SK-N-SH (cell line): ENCODE measurements around the gene LSM14A. TPM values are rescaled to one million over a fixed set of nuclear protein-coding genes. Genes with fewer than 3 reads are reported as not detected.

Experiments
- CTCF ChIA-PET: fragments of 300-600, 350-600 bp; formaldehyde crosslinking; extraction: SDS; loops from one replicate; lab custom pipeline; 2021; lab: Yijun Ruan, JAX
- POLR2A ChIA-PET: fragments of 350-600 bp; sonication (Branson Sonifier 250); formaldehyde crosslinking; extraction: SDS; loops from one replicate; lab custom pipeline; 2020; ENCODE audit warnings: antibody characterized with exemption, inconsistent platforms; lab: Yijun Ruan, JAX
- DNase-seq: peaks from one replicate; pipeline ENCODE4 v3.0.0; 2012
- H2AFZ ChIP-seq: fragments of 200-600 bp; sonication (generic); 2 replicates; pipeline ENCODE4 v1.8.1; 2016; ENCODE audit warnings: antibody characterized with exemption, mild to moderate bottlenecking, low read depth
- H3F3A ChIP-seq: fragments of 200-600 bp; sonication (generic); replicated peaks from 2 replicates; pipeline ENCODE3; 2016; ENCODE audit warnings: antibody characterized with exemption, mild to moderate bottlenecking; ENCODE audit not compliant: insufficient read depth
- H3K27ac ChIP-seq, 2 experiments: fragments of 200-500 bp in 1 of 2; fragments of 200-600 bp in 1 of 2; sonication (Bioruptor generic) in 1 of 2; sonication (generic), shearing (Covaris generic) in 1 of 2; 2 replicates each; pipeline versions ENCODE4 v1.5.1 to v1.6.1; 2014 to 2016; ENCODE audit warnings: low read depth in 2 of 2, inconsistent platforms in 1 of 2, low read length in 1 of 2, mild to moderate bottlenecking in 1 of 2, mixed read lengths in 1 of 2
- H3K27me3 ChIP-seq: fragments of 200-600 bp; sonication (generic), shearing (Covaris generic); 2 replicates; pipeline ENCODE4 v1.6.1; 2016; ENCODE audit warnings: mixed run types; ENCODE audit not compliant: insufficient read depth
- H3K36me3 ChIP-seq, 2 experiments: fragments of 200-500 bp in 1 of 2; fragments of 200-600 bp in 1 of 2; sonication (Bioruptor generic) in 1 of 2; sonication (generic) in 1 of 2; replicated peaks in 1 of 2; 2 replicates each; pipeline versions ENCODE3 to v1.5.1; 2014 to 2016; ENCODE audit warnings: low read length in 1 of 2, mild to moderate bottlenecking in 1 of 2; ENCODE audit not compliant: insufficient read depth in 2 of 2, control insufficient read depth in 1 of 2
- H3K4me1 ChIP-seq, 2 experiments: fragments of 200-500 bp in 1 of 2; fragments of 200-600 bp in 1 of 2; sonication (Bioruptor generic) in 1 of 2; sonication (generic), shearing (Covaris generic) in 1 of 2; 2 replicates each; pipeline versions ENCODE4 v1.5.1 to v1.6.1; 2014 to 2016; ENCODE audit warnings: low read depth in 1 of 2, low read length in 1 of 2, mixed run types in 1 of 2; ENCODE audit not compliant: insufficient read depth in 2 of 2, control insufficient read depth in 1 of 2
- H3K4me2 ChIP-seq: fragments of 200-600 bp; sonication (generic), shearing (Covaris generic); 2 replicates; pipeline ENCODE4 v1.6.1; 2017; ENCODE audit warnings: mixed run types
- H3K4me3 ChIP-seq, 2 experiments: fragments of 200-500 bp in 1 of 2; fragments of 200-600 bp in 1 of 2; sonication (Bioruptor generic) in 1 of 2; sonication (generic), shearing (Covaris generic) in 1 of 2; 2 replicates each; pipeline versions ENCODE4 v1.5.1 to v1.8.1; 2014 to 2016; ENCODE audit warnings: low read depth in 2 of 2, inconsistent platforms in 1 of 2, low read length in 1 of 2, mild to moderate bottlenecking in 1 of 2, mixed read lengths in 1 of 2, moderate library complexity in 1 of 2
- H3K79me2 ChIP-seq: fragments of 200-600 bp; sonication (generic); 2 replicates; pipeline ENCODE4 v1.8.1; 2017; ENCODE audit warnings: mild to moderate bottlenecking; ENCODE audit not compliant: insufficient read depth
- H3K9ac ChIP-seq: fragments of 200-600 bp; sonication (generic); 2 replicates; pipeline ENCODE4 v1.6.1; 2017; ENCODE audit warnings: mixed run types
- H3K9me2 ChIP-seq: fragments of 200-600 bp; sonication (generic); 2 replicates; pipeline ENCODE4 v1.6.1; 2017; ENCODE audit warnings: mixed run types
- H3K9me3 ChIP-seq: fragments of 200-600 bp; sonication (generic); 2 replicates; pipeline ENCODE4 v1.6.1; 2017; ENCODE audit warnings: mixed run types, mild to moderate bottlenecking, moderate library complexity
- H4K20me1 ChIP-seq: fragments of 200-600 bp; sonication (generic); 2 replicates; pipeline ENCODE4 v1.6.1; 2017; ENCODE audit warnings: mild to moderate bottlenecking, mixed run types; ENCODE audit not compliant: insufficient read depth
- EP300 ChIP-seq, 2 experiments: IDR thresholded peaks; 2 replicates each; pipeline versions ENCODE4 v1.4.0 to v1.6.1; 2012; ENCODE audit warnings: borderline replicate concordance in 1 of 2, low read depth in 1 of 2, low read length in 1 of 2
- FOSL2 ChIP-seq: IDR thresholded peaks from 2 replicates; pipeline ENCODE4 v1.4.0; 2012; ENCODE audit warnings: low read depth, mild to moderate bottlenecking, moderate library complexity, borderline replicate concordance
- FOXJ3 ChIP-seq: sonication (generic); formaldehyde crosslinking; IDR thresholded peaks from 2 replicates; pipeline ENCODE4 v1.5.1; 2020; ENCODE audit warnings: mild to moderate bottlenecking, missing genetic modification reagents
- POLR2AphosphoS5 ChIP-seq: IDR thresholded peaks from 2 replicates; pipeline ENCODE4 v1.6.1; 2012; ENCODE audit warnings: low read depth, low read length
- RCOR1 ChIP-seq: fragments of 150-350 bp; IDR thresholded peaks from 2 replicates; pipeline ENCODE4 v1.6.1; 2017; ENCODE audit warnings: antibody characterized with exemption, low read length
- TEAD4 ChIP-seq: IDR thresholded peaks from 2 replicates; pipeline ENCODE4 v1.4.0; 2012; ENCODE audit warnings: mild to moderate bottlenecking, borderline replicate concordance; ENCODE audit not compliant: insufficient read depth
- WGBS: methylation state at CpG from one replicate; pipeline ENCODE4 v1.1.6; 2017; ENCODE audit warnings: low lambda C conversion rate; 5-methylcytosine and 5-hydroxymethylcytosine counted together
- polyA plus RNA-seq, 3 experiments: library from polyadenylated mRNA; depleted of rRNA; stranded (reverse); fragments of >200 nt; gene quantifications; 2 replicates each; pipeline ENCODE4 v1.2.3, GENCODE V29; 2012
- TF ChIP-seq, protein P1 (sequence below): IDR thresholded peaks from 2 replicates; pipeline ENCODE4 v1.6.1; 2012; ENCODE audit warnings: mild to moderate bottlenecking, low read depth, low read length, moderate library complexity
- TF ChIP-seq, protein P2 (sequence below): IDR thresholded peaks from 2 replicates; pipeline ENCODE4; 2012
- TF ChIP-seq, protein P3 (sequence below): fragments of 200-600 bp; sonication (generic); IDR thresholded peaks from 2 replicates; pipeline ENCODE4 v1.6.1; 2017; ENCODE audit warnings: antibody characterized with exemption, mild to moderate bottlenecking, moderate library complexity

LSM14A gene
- polyA plus RNA-seq, 1 of the 3 experiments (the other 2 are of a cell fraction): 87.7 TPM

DNA sequence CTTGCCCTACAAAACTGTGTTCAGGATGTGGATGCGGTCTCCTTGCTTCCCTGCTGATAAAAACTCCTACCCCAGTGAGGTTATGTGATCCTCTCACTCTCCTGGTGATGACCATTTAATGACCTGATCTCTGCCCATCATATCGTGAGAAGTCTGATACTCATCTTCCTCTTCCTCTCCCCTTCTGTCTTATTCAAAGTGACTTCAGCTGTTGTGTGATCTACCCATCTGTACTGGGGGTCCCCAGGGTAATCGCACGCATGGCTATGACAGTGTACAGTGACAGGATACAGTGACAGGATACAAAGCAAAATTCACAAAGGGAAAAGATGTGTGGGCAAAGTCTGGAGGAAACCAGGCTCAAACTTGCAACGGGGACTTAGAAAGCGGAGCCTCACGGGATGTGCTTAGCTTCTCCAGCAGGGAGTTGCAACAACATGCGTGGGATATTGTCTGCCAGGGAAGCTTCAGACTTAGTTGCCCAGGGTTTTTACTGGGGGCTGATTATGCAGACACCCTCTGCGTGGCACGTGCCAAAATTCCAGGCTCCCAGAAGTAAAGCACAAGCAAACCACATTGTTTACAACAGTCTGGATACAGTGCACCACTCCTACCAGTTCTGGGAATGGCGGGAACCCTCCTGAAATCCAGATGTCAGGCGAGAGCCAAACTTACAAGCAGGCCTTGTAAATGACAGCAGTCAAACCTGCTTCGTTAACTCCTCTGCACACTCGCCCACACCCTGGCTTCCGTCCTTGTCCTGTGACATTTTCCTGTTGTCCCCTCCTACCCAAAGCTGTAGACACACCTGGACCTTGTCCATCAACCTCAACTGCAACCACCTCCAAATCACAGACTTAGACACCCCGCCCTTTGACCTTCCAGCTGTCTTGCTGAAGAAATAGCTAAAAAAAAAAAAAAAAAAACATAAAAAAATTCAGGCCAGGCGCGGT is 64.0 kb downstream of the LSM14A start:
- Histone ChIP-seq H3K9ac (no peak overlapping the region), H3K36me3 (no peaks in the 10 kb centered on the region), H3K4me1 (peaks cover 4 to 12% of the 10 kb centered on the region in 2 experiments; a peak in 2 of 4 replicates), H3K4me3 (no peak overlapping the region), H3K79me2 (0 out of 2 replicates have a peak, but pooled peaks cover 3% of the 10 kb centered on the region), H3K9me2 (no peaks in the 10 kb centered on the region), H3K9me3 (no peaks in the 10 kb centered on the region), H3K27ac (no peak overlapping the region), H3F3A (peaks cover 29% of the 10 kb centered on the region), H3K27me3 (no peaks in the 10 kb centered on the region), H3K4me2 (no peak overlapping the region), H2AFZ (no peak overlapping the region), H4K20me1 (peaks cover 24% of the 10 kb centered on the region)
- CTCF ChIA-PET: interaction anchor here (1.4 kb wide), 1 partner anchor 101 kb away, joined by 5 read pairs; no protein-coding TSS in a partner anchor
- POLR2A ChIA-PET: no interaction called here
- TF ChIP-seq, protein P1, sequence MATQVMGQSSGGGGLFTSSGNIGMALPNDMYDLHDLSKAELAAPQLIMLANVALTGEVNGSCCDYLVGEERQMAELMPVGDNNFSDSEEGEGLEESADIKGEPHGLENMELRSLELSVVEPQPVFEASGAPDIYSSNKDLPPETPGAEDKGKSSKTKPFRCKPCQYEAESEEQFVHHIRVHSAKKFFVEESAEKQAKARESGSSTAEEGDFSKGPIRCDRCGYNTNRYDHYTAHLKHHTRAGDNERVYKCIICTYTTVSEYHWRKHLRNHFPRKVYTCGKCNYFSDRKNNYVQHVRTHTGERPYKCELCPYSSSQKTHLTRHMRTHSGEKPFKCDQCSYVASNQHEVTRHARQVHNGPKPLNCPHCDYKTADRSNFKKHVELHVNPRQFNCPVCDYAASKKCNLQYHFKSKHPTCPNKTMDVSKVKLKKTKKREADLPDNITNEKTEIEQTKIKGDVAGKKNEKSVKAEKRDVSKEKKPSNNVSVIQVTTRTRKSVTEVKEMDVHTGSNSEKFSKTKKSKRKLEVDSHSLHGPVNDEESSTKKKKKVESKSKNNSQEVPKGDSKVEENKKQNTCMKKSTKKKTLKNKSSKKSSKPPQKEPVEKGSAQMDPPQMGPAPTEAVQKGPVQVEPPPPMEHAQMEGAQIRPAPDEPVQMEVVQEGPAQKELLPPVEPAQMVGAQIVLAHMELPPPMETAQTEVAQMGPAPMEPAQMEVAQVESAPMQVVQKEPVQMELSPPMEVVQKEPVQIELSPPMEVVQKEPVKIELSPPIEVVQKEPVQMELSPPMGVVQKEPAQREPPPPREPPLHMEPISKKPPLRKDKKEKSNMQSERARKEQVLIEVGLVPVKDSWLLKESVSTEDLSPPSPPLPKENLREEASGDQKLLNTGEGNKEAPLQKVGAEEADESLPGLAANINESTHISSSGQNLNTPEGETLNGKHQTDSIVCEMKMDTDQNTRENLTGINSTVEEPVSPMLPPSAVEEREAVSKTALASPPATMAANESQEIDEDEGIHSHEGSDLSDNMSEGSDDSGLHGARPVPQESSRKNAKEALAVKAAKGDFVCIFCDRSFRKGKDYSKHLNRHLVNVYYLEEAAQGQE: no peak
- TF ChIP-seq, protein P2, sequence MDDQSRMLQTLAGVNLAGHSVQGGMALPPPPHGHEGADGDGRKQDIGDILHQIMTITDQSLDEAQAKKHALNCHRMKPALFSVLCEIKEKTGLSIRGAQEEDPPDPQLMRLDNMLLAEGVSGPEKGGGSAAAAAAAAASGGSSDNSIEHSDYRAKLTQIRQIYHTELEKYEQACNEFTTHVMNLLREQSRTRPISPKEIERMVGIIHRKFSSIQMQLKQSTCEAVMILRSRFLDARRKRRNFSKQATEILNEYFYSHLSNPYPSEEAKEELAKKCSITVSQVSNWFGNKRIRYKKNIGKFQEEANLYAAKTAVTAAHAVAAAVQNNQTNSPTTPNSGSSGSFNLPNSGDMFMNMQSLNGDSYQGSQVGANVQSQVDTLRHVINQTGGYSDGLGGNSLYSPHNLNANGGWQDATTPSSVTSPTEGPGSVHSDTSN: no peak
- TF ChIP-seq FOSL2: no peak
- TF ChIP-seq RCOR1: no peak
- TF ChIP-seq FOXJ3 (CRISPR knock-in tag): no peak
- no peak for TF ChIP-seq POLR2AphosphoS5
- TF ChIP-seq EP300 (IDR thresholded peaks at IDR 0.05; ENCODE audit: borderline replicate concordance in 1 of 2, low read depth in 1 of 2, low read length in 1 of 2): no peak
- no peak for TF ChIP-seq TEAD4
- TF ChIP-seq, protein P3, sequence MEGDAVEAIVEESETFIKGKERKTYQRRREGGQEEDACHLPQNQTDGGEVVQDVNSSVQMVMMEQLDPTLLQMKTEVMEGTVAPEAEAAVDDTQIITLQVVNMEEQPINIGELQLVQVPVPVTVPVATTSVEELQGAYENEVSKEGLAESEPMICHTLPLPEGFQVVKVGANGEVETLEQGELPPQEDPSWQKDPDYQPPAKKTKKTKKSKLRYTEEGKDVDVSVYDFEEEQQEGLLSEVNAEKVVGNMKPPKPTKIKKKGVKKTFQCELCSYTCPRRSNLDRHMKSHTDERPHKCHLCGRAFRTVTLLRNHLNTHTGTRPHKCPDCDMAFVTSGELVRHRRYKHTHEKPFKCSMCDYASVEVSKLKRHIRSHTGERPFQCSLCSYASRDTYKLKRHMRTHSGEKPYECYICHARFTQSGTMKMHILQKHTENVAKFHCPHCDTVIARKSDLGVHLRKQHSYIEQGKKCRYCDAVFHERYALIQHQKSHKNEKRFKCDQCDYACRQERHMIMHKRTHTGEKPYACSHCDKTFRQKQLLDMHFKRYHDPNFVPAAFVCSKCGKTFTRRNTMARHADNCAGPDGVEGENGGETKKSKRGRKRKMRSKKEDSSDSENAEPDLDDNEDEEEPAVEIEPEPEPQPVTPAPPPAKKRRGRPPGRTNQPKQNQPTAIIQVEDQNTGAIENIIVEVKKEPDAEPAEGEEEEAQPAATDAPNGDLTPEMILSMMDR: no peak
- WGBS: 92% methylated on average over 15 of the region's 18 CpGs
- DNase-seq: no peak
